Activated naive CD8-positive, alpha-beta T cell treated with anti-CD3 and anti-CD28 coated beads, Interleukin-2, amount 10 ng/mL, durations not matched to agents 7 days and 5 days (primary cell): Measurements from ENCODE around the gene MAP3K6. TPM values are rescaled to one million over a fixed set of nuclear protein-coding genes. Genes with fewer than 3 reads are reported as not detected.

Source experiments
- ATAC-seq: fragments of 150-1000 bp; cut with Tn5 transposase; one replicate; pipeline ENCODE4 v1.10.0; 2021; ENCODE audit warnings: low read depth, moderate library complexity
- POLR2A ChIA-PET: fragments of 350-600 bp; sonication (Branson Sonifier 250); formaldehyde crosslinking; loops from one replicate; lab custom pipeline; 2021; ENCODE audit warnings: antibody characterized with exemption; lab: Charles Lee
- DNase-seq: peaks from one replicate; pipeline ENCODE4 v3.0.0; 2021
- H3K27ac Mint-ChIP-seq: one replicate; pipeline ENCODE4 v1.8.0; 2022; ENCODE audit warnings: mild to moderate bottlenecking, mixed read lengths
- H3K27me3 Mint-ChIP-seq: one replicate; pipeline ENCODE4 v1.8.0; 2022; ENCODE audit warnings: mild to moderate bottlenecking, moderate library complexity, mixed read lengths
- H3K36me3 Mint-ChIP-seq: one replicate; pipeline ENCODE4 v1.8.0; 2021; ENCODE audit warnings: mild to moderate bottlenecking, mixed read lengths
- H3K4me1 Mint-ChIP-seq: one replicate; pipeline ENCODE4 v1.8.0; 2021; ENCODE audit warnings: mixed read lengths
- H3K4me3 Mint-ChIP-seq: one replicate; pipeline ENCODE4 v1.8.0; 2022; ENCODE audit warnings: mild to moderate bottlenecking, moderate library complexity, mixed read lengths
- H3K9me3 Mint-ChIP-seq: one replicate; pipeline ENCODE4 v1.8.0; 2021; ENCODE audit warnings: mixed read lengths
- total RNA-seq, 2 experiments: library from RNA; stranded (reverse); gene quantifications; one replicate each; pipeline ENCODE4 v1.2.3, GENCODE V29; 2021

MAP3K6 gene
- total RNA-seq, 2 experiments from 2014 or later: 8.6 to 9.0 TPM

DNA sequence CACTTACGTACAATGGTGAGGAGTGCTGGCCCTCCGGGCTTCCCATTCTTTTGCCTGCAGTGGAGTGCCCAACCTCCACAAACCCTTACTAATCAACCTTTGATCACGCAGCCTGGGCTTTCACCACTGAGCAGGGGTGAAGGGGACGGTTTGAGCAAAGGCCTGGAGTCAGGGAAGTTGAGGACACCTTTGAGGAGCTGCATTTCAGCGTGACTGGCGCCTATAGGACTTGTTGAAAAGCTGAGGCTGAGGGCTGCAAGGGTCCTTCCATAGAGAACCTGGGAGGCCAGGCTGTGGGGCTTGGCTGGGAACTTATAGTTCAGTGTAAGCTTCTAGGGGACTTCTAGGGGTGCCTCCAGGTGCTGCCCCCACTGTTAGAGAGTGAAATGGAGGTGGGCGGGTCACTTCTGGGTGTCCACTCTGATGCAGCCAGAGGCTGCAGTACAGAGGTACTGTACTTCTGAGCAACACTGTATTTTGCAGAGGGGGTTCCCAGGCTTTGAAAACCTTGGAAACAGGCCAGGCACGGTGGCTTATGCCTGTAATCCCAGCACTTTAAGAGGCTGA is 15.1 kb downstream of the MAP3K6 start:
- Mint-ChIP-seq H3K9me3 (no peaks in the 10 kb centered on the region), H3K36me3 (peaks cover 4% of the 10 kb centered on the region), H3K4me3 (no peak overlapping the region), H3K27me3 (no peaks in the 10 kb centered on the region), H3K4me1 (peaks cover 12% of the 10 kb centered on the region), H3K27ac (no peak overlapping the region)
- no peak for DNase-seq
- no peak for ATAC-seq
- POLR2A ChIA-PET: interaction anchor here (1.8 kb wide), 1 partner anchor 10 kb away, joined by 5 read pairs; the partner anchor contains the start of gene SYTL1

DNA sequence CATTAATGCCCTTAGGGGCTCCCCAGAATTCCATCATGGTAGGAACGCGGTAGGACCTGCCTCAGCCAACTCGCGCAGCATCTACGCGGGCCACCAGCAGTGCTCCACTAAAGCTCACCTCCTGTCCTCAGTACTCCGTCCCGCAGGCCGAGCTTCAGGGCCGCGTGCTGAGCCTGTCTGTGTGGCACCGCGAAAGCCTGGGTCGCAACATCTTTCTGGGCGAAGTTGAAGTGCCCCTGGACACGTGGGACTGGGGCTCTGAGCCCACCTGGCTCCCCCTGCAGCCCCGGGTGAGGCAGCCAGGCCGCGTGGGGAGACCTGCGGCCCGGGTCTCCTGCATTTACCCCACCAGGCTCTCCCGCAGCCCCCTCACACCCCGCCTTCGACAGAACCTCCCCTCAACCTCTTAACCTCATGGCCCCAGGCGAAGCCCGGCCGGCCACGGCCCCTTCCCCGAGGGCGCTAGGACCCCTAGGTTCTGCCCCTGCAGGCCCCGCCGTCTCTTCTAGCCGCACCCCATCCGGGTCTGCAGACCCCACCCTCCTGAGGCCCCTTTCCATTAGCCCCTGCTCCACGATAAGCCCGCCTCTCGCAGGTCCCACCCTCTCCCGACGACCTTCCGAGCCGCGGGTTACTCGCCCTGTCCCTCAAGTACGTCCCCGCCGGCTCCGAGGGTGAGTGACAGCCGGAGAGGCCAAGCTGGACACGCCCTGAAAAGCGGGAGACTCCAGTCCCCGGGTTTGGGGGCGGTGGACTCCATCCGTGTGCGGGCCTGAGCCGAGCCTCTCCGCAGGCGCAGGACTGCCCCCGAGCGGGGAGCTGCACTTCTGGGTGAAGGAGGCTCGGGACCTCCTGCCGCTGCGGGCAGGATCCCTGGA is 15.9 kb downstream of the MAP3K6 start:
- H3K9me3 Mint-ChIP-seq: no peaks in the 10 kb centered on the region
- no peak for DNase-seq
- H3K27me3 Mint-ChIP-seq: no peaks in the 10 kb centered on the region
- POLR2A ChIA-PET: interaction anchor here (1.8 to 2.1 kb wide), 2 partner anchors 9 kb away, joined by 5 to 11 read pairs; partner anchors contain the start of gene SYTL1
- H3K4me3 Mint-ChIP-seq: no peak overlapping the region
- no peak overlapping the region for H3K27ac Mint-ChIP-seq
- peaks cover 8% of the 10 kb centered on the region for H3K4me1 Mint-ChIP-seq
- H3K36me3 Mint-ChIP-seq: peaks cover 8% of the 10 kb centered on the region
- ATAC-seq: no peak

DNA sequence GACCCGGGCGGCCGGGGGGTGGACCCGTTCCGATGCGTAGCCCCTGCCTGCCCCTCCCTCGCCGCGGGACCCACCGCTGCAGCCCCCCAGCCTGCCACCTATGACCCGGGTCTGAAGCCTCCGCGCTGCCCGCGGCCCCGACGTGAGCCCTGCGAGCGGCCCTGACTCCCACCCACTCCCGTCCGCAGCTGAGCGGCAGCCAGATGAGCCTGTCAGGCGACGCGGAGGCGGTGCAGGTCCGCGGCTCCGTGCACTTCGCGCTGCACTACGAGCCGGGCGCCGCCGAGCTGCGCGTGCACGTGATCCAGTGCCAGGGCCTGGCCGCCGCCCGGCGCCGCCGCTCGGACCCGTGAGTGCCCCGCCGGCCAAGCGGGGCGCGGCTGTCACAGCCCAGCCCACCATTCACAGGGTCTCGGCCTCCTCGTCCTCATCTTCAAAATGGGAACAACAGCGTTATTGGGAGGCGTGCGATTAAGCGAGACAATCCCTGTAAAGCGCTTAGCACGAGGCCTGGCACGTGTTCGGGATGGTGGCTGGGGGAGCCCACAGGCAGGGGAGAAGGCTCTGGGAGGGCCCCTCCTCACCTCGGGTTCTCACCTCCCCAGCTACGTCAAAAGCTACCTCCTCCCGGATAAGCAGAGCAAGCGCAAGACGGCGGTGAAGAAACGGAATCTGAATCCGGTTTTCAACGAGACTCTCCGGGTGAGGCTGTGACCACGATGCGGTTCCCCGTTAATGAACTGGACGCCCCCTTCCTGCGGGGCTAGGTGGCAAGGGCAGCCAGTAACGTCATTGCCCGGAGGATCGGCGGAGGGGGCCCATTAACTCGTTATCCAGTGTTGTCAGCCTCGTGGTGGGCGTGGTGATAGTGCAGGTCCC is 16.7 kb downstream of the MAP3K6 start:
- no peak overlapping the region for H3K27ac Mint-ChIP-seq
- DNase-seq: no peak
- peaks cover 8% of the 10 kb centered on the region for H3K36me3 Mint-ChIP-seq
- no peaks in the 10 kb centered on the region for H3K27me3 Mint-ChIP-seq
- no peaks in the 10 kb centered on the region for H3K9me3 Mint-ChIP-seq
- peak; percentile 28 for ATAC-seq
- H3K4me3 Mint-ChIP-seq: no peak overlapping the region
- H3K4me1 Mint-ChIP-seq: peaks cover 3% of the 10 kb centered on the region
- POLR2A ChIA-PET: interaction anchor here (0.5 to 2.2 kb wide), 4 partner anchors 8 to 31 kb away, joined by 3 to 11 read pairs (median 7); partner anchors contain the start of gene SYTL1

DNA sequence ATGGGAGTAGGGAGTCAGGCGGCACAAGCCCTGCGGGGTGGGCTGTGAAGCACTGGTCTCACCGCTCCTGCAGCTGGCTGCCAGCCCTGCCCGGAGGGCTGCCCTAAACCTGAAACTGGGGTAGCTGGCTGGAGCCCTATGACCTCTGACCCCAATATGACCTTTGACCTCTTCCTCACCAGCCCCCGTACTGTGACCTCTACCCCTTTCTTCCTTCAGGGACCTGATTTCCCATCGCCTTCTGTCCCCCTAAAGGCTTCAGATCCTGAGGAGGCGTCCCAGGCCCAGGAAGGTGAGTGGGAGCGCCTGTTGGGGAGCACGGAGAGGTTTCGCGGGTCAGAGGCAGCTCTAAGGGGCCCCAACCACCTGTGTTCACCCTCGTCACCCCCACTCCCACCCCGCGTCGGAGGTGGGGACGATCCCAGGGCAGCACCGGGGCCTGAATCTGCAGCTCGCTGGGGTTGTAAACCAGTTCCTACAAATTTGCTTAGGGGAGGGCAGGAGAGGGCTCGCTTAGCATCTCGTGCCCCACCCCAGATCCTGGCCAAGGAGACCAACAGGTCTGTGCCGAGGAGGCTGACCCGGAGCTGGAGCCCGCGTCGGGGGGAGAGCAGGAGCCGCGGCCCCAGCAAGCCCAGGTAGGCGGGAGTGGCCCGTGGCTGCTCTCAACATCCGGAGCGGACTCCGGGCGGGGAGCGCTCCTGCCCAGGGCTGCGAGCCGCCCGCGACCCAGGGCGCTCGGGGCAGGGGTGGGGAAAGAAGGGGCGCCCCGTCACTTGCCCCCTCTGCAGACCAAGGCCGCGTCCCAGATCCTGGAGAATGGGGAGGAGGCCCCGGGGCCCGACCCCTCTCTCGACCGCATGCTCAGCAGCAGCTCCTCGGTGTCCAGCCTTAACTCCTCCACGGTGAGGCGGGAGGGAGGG is 17.6 kb downstream of the MAP3K6 start:
- peak; percentile 65 for DNase-seq
- POLR2A ChIA-PET: interaction anchor here (0.5 to 2.2 kb wide), 6 partner anchors 8 to 40 kb away, joined by 3 to 11 read pairs (median 4); partner anchors contain the start of genes MAP3K6 and SYTL1
- peak; percentile 73 for ATAC-seq
- no peak overlapping the region for H3K27ac Mint-ChIP-seq
- no peaks in the 10 kb centered on the region for H3K27me3 Mint-ChIP-seq
- no peaks in the 10 kb centered on the region for H3K9me3 Mint-ChIP-seq
- peaks cover 8% of the 10 kb centered on the region for H3K36me3 Mint-ChIP-seq
- peak overlapping the region; percentile 49 for H3K4me3 Mint-ChIP-seq
- H3K4me1 Mint-ChIP-seq: peaks cover 6% of the 10 kb centered on the region

DNA sequence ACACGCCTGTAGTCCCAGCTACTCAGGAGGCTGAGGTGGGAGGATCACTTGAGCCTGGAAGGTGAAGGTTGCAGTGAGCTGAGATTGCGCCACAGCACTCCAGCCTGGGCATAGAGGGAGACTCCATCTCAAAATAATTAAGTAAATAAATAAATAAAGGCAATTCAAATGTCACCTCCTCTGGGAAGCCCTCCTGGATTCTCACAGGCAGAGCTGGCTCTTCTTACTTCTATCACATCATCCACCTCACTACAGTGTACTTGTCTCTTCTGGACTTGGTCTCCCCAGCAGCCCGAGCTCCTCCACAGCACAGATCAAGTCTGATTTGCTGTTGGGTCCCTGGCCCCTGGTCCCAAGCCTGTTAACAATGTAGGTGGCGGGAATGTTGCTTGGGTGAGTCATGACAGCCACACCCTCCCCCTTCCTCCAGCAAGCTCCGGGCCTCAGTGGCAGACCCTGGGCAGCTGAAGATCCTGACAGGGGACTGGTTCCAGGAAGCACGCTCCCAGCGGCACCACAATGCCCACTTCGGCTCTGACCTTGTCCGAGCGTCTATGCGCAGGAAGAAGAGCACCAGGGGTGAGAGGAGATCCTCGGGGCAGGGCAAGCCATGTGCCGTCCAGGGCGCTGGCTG is 19.7 kb downstream of the MAP3K6 start:
- H3K27me3 Mint-ChIP-seq: no peaks in the 10 kb centered on the region
- no peak overlapping the region for H3K4me3 Mint-ChIP-seq
- POLR2A ChIA-PET: interaction anchor here (1.1 kb wide), 1 partner anchor 15 kb away, joined by 3 read pairs; no protein-coding TSS in a partner anchor
- DNase-seq (no peak), ATAC-seq (no peak)
- H3K4me1 Mint-ChIP-seq: peaks cover 16% of the 10 kb centered on the region
- no peaks in the 10 kb centered on the region for H3K9me3 Mint-ChIP-seq
- H3K27ac Mint-ChIP-seq: peak overlapping the region; percentile 69
- H3K36me3 Mint-ChIP-seq: peaks cover 11% of the 10 kb centered on the region

DNA sequence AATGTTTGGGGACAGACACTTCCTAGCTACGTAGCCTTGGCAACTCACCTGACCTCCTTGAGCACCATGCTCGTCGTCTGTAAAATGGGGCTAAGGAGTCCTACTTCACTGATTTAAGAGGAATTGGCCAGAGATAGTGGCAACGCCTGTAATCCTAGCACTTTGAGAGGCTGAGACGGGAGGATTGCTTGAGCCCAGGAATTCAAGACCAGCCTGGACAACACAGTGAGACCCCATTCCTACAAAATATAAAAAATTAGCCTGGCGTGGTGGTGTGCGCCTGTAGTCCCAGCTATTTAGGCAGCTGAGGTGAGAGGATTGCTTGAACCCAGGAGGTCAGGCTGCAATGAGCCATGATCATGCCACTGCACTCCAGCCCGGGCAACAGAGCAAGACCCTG is 20.4 kb downstream of the MAP3K6 start:
- POLR2A ChIA-PET: interaction anchor here (3.1 kb wide), 1 partner anchor 9 kb away, joined by 29 read pairs; no protein-coding TSS in a partner anchor

DNA sequence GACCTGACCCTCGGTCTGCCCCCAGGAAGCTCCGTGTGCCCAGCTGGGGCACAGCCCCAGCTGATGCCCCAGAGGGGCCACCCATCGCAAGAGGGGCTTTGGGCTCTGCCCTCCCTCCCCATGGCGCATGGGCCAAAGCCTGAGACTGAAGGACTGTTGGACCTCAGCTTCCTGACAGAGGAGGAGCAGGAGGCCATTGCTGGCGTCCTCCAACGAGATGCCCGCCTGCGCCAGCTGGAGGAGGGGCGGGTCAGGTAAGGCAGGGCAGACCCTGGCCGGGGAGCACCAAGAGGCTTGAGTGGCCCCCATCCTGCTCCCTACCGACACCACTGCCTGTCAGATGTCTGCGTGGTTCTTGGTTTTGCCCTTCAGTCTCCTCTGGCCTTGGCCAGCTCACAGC is 21.5 kb downstream of the MAP3K6 start:
- peaks cover 11% of the 10 kb centered on the region for H3K36me3 Mint-ChIP-seq
- no peaks in the 10 kb centered on the region for H3K9me3 Mint-ChIP-seq
- no peak for ATAC-seq
- peaks cover 25% of the 10 kb centered on the region for H3K4me1 Mint-ChIP-seq
- no peak overlapping the region for H3K4me3 Mint-ChIP-seq
- POLR2A ChIA-PET: interaction anchor here (0.7 to 3.1 kb wide), 3 partner anchors 10 to 321 kb away, joined by 3 to 29 read pairs (median 3); no protein-coding TSS in a partner anchor
- no peaks in the 10 kb centered on the region for H3K27me3 Mint-ChIP-seq
- no peak overlapping the region for H3K27ac Mint-ChIP-seq
- DNase-seq: no peak

More for the DNA sequence above, 20.4 kb downstream of the MAP3K6 start:
- Mint-ChIP-seq H3K9me3 (no peaks in the 10 kb centered on the region), H3K4me3 (no peak overlapping the region), H3K27me3 (no peaks in the 10 kb centered on the region), H3K27ac (no peak overlapping the region), H3K4me1 (peaks cover 20% of the 10 kb centered on the region), H3K36me3 (peaks cover 11% of the 10 kb centered on the region)
- no peak for DNase-seq
- no peak for ATAC-seq

DNA sequence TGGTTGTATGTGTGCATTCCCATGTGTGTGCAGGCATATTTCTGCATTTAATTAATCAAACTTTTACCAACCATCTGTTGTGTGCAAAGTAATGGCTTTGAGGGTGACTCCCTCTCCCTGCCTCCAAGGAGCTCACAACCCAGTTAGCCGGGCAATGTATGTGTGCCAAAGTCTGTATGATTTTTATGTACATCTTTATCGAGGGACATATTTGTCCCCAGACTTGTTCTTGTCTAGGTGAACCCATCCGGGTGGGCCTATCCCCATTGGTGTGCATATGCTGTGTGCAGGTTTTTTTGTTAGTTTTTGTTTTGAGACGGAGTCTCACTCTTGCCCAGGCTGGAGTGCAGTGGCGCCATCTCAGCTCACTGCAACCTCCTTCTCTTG is 23.1 kb downstream of the MAP3K6 start:
- H3K36me3 Mint-ChIP-seq: peaks cover 11% of the 10 kb centered on the region
- no peak for DNase-seq
- ATAC-seq: peak; percentile 4
- peak overlapping the region; percentile 94 for H3K4me3 Mint-ChIP-seq
- H3K27me3 Mint-ChIP-seq: no peaks in the 10 kb centered on the region
- H3K4me1 Mint-ChIP-seq: peaks cover 31% of the 10 kb centered on the region
- POLR2A ChIA-PET: interaction anchor here (0.8 to 3.1 kb wide), 3 partner anchors 12 to 328 kb away, joined by 4 to 29 read pairs (median 4); partner anchors contain the start of gene IFI6
- H3K27ac Mint-ChIP-seq: peak overlapping the region; percentile 96
- no peaks in the 10 kb centered on the region for H3K9me3 Mint-ChIP-seq

DNA sequence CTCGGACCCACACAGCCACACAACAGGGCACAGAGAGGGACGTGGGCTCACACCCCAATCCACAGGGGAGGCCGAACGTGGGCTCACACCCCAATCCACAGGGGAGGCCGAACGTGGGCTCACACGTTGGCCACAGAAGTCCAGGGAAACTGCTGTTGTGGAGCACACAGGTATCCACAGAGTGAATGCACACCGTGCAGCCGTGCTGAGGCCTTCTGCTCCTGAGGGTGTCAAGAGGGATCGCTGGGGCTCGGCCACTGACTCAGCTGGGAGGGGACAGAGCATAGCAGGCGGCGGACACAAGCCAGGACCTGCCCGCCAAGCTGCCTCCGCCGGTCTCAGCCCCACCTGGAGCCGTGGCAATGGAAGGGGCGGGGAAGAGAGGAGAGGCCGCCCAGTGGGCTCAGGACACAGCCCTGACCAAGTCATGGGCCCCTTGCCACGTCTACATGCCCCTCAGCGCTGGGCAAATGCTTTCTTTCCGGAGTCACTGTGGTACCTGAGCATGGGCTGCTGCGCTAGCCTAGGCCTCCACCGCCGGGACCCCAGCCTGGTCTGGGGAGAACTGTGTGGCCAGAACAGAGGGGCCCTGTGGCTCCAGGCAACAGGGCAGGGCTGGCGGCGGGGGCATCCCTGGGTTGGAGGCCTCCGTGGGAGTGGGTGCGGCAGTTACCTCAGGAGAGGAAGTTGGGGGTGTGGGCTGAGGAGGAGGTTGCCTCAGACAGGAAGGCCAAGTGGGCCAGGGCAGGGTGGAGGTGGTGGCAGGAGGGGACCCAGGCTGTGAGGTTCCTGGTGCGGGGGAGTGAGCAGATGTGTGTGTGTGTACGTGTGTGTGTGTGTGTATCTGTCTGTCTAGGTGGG is 23.8 kb downstream of the MAP3K6 start:
- H3K27me3 Mint-ChIP-seq: no peaks in the 10 kb centered on the region
- H3K4me1 Mint-ChIP-seq: peaks cover 31% of the 10 kb centered on the region
- peaks cover 9% of the 10 kb centered on the region for H3K36me3 Mint-ChIP-seq
- DNase-seq (peak; percentile 75), ATAC-seq (peak; percentile 73)
- POLR2A ChIA-PET: interaction anchor here (1.1 to 3.1 kb wide), 6 partner anchors 10 to 329 kb away, joined by 3 to 29 read pairs (median 9); partner anchors contain the start of genes IFI6 and TMEM222
- H3K4me3 Mint-ChIP-seq: peak overlapping the region; percentile 94
- H3K27ac Mint-ChIP-seq: peak overlapping the region; percentile 96
- H3K9me3 Mint-ChIP-seq: no peaks in the 10 kb centered on the region

DNA sequence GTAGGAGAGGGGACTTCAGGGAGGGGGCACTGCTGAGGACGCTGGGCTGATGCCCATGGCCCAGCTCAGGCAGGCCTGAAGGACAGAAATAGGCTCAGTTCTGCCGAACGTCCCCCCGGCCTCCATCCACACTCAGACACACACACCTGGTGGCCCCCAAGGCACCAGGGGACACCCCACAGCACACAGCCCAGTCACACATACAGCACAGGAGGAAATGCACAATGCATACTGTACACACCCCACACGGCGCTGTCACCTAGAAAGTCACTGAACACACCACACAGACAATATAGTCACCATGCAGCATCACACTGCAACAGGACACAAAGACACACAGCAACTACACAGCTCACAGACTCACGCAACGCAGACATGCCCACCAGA is 24.4 kb downstream of the MAP3K6 start:
- peak; percentile 59 for DNase-seq
- Mint-ChIP-seq H3K36me3 (peaks cover 9% of the 10 kb centered on the region), H3K27me3 (no peaks in the 10 kb centered on the region), H3K27ac (peak overlapping the region; percentile 96), H3K4me1 (peaks cover 29% of the 10 kb centered on the region), H3K4me3 (peak overlapping the region; percentile 94), H3K9me3 (no peaks in the 10 kb centered on the region)
- POLR2A ChIA-PET: interaction anchor here (0.6 to 3.1 kb wide), 12 partner anchors 8 to 384 kb away, joined by 3 to 23 read pairs (median 4); partner anchors contain the start of genes FAM76A, MAP3K6 and TMEM222
- ATAC-seq: peak; percentile 50
